Neural cell (in vitro differentiated cells): ENCODE data around the gene CD47. TPM values are rescaled to one million over a fixed set of nuclear protein-coding genes. Genes with fewer than 3 reads are reported as not detected.

ENCODE experiments used
- H2AFZ ChIP-seq: fragments of 200-600, 300-800 bp; sonication (generic), shearing (Covaris generic); 2 replicates; pipeline ENCODE4 v1.6.0; 2014; ENCODE audit warnings: low read depth, mild to moderate bottlenecking, antibody characterized with exemption, low read length, moderate library complexity
- H3F3A ChIP-seq: fragments of 200-600 bp; shearing (Covaris generic); 2 replicates; pipeline ENCODE4 v1.6.1; 2016; ENCODE audit warnings: mild to moderate bottlenecking, moderate library complexity, mixed read lengths, antibody characterized with exemption, low read length; ENCODE audit not compliant: insufficient read depth, poor library complexity, severe bottlenecking
- H3K27ac ChIP-seq: fragments of 200-600, 300-800 bp; sonication (generic), shearing (Covaris generic); 2 replicates; pipeline ENCODE4 v1.5.1; 2014; ENCODE audit warnings: mild to moderate bottlenecking, low read length, moderate library complexity
- H3K27me3 ChIP-seq: fragments of 300-800, 200-600 bp; sonication (generic), shearing (Covaris generic); 2 replicates; pipeline ENCODE4 v1.6.0; 2014; ENCODE audit warnings: mild to moderate bottlenecking, low read depth, low read length, moderate library complexity; ENCODE audit not compliant: insufficient read depth
- H3K36me3 ChIP-seq: fragments of 300-800, 200-600 bp; sonication (generic), shearing (Covaris generic); 2 replicates; pipeline ENCODE4 v1.5.1; 2014; ENCODE audit warnings: mild to moderate bottlenecking, antibody characterized with exemption, low read length, moderate library complexity; ENCODE audit not compliant: insufficient read depth
- H3K4me2 ChIP-seq: fragments of 300-800, 200-600 bp; sonication (generic), shearing (Covaris generic); 2 replicates; pipeline ENCODE4 v1.6.0; 2014; ENCODE audit warnings: mild to moderate bottlenecking, low read length
- H3K4me3 ChIP-seq: fragments of 300-800, 200-600 bp; sonication (generic), shearing (Covaris generic); 2 replicates; pipeline ENCODE4 v1.5.1; 2014; ENCODE audit warnings: mild to moderate bottlenecking, low read length, moderate library complexity
- H3K79me2 ChIP-seq: fragments of 200-600 bp; shearing (Covaris generic); replicated peaks from 2 replicates; pipeline ENCODE4 v1.6.0; 2014; ENCODE audit warnings: mild to moderate bottlenecking, low read length, moderate library complexity; ENCODE audit not compliant: insufficient read depth
- H3K9ac ChIP-seq: fragments of 300-800, 200-600 bp; sonication (generic), shearing (Covaris generic); 2 replicates; pipeline ENCODE4 v1.6.1; 2016; ENCODE audit warnings: mild to moderate bottlenecking, low read length, mixed read lengths
- H3K9me2 ChIP-seq: fragments of 200-600 bp; shearing (Covaris generic); 2 replicates; pipeline ENCODE4 v1.6.1; 2016; ENCODE audit warnings: mild to moderate bottlenecking, low read length, mixed read lengths; ENCODE audit not compliant: insufficient read depth
- H3K9me3 ChIP-seq: fragments of 200-600, 300-800 bp; sonication (generic), shearing (Covaris generic); 2 replicates; pipeline ENCODE4 v1.6.1; 2016; ENCODE audit warnings: mild to moderate bottlenecking, mixed run types, low read length, moderate library complexity, mixed read lengths
- H4K20me1 ChIP-seq: fragments of 200-600 bp; shearing (Covaris generic); 2 replicates; pipeline ENCODE4 v1.6.1; 2016; ENCODE audit warnings: mild to moderate bottlenecking, mixed run types; ENCODE audit not compliant: insufficient read depth
- EP300 ChIP-seq: fragments of 450-650 bp; conservative IDR thresholded peaks from 2 replicates; pipeline ENCODE4 v1.6.1; 2014; ENCODE audit warnings: antibody characterized with exemption, mild to moderate bottlenecking, moderate library complexity; ENCODE audit not compliant: poor library complexity, severe bottlenecking
- EZH2 ChIP-seq: fragments of 200-600, 300-800 bp; shearing (Covaris generic), sonication (generic); IDR thresholded peaks from 2 replicates; pipeline ENCODE4 v1.6.1; 2014; ENCODE audit warnings: antibody characterized with exemption, low read length, borderline replicate concordance, mild to moderate bottlenecking; ENCODE audit not compliant: insufficient read depth, poor library complexity, severe bottlenecking
- POLR2AphosphoS5 ChIP-seq: IDR thresholded peaks from 2 replicates; pipeline ENCODE4 v1.6.1; 2012
- RAD21 ChIP-seq: fragments of 450-650 bp; conservative IDR thresholded peaks from 2 replicates; pipeline ENCODE4 v1.6.1; 2014; ENCODE audit warnings: antibody characterized with exemption, mild to moderate bottlenecking, moderate library complexity
- REST ChIP-seq: IDR thresholded peaks from 2 replicates; pipeline ENCODE4 v1.6.1; 2012; ENCODE audit warnings: borderline replicate concordance
- TAF1 ChIP-seq: IDR thresholded peaks from 2 replicates; pipeline ENCODE4 v1.6.1; 2012; ENCODE audit warnings: low read depth
- polyA plus RNA-seq: library from polyadenylated mRNA; depleted of rRNA; stranded (reverse); fragments of >200 nt; gene quantifications from 2 replicates; pipeline ENCODE4 v1.2.3, GENCODE V29; 2014
- TF ChIP-seq, protein P1 (sequence below): fragments of 450-650 bp; IDR thresholded peaks from 2 replicates; pipeline ENCODE4 v1.5.1; 2014; ENCODE audit warnings: antibody characterized with exemption, mild to moderate bottlenecking, moderate library complexity; ENCODE audit not compliant: poor library complexity, severe bottlenecking

Gene CD47
- polyA plus RNA-seq, 1 donor from 2014 or later, result 128 TPM

DNA sequence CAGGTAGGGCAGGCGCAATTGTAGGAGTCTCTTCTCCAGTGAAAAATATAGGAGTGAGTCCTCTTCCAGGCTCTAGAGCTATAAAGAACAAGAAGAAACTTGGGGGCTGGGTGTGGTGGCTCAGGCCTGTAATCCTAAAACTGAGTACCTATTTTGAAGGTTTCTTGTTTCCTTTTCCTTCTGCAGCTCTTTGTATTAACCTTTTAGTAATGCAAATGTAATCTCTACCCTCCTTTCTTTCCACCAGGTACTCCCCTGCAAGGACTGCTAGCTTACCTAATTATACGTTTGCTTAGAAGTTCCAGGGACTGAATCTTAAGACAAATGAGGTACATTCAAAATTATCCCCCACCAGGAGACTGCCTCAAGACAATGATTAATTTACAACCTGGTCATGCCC is 75.9 kb downstream of the CD47 start:
- H3K4me3 ChIP-seq, result no peak overlapping the region
- H3F3A ChIP-seq, result no peaks in the 10 kb centered on the region
- no peaks in the 10 kb centered on the region for H3K36me3 ChIP-seq
- no peak overlapping the region for H3K9ac ChIP-seq
- H3K9me2 ChIP-seq, result no peaks in the 10 kb centered on the region
- no peaks in the 10 kb centered on the region for H3K79me2 ChIP-seq
- H3K27ac ChIP-seq, result no peak overlapping the region
- no peak overlapping the region for H2AFZ ChIP-seq
- no peaks in the 10 kb centered on the region for H3K27me3 ChIP-seq
- no peak for TF ChIP-seq EZH2
- TF ChIP-seq REST, result no peak
- TF ChIP-seq, protein P1, sequence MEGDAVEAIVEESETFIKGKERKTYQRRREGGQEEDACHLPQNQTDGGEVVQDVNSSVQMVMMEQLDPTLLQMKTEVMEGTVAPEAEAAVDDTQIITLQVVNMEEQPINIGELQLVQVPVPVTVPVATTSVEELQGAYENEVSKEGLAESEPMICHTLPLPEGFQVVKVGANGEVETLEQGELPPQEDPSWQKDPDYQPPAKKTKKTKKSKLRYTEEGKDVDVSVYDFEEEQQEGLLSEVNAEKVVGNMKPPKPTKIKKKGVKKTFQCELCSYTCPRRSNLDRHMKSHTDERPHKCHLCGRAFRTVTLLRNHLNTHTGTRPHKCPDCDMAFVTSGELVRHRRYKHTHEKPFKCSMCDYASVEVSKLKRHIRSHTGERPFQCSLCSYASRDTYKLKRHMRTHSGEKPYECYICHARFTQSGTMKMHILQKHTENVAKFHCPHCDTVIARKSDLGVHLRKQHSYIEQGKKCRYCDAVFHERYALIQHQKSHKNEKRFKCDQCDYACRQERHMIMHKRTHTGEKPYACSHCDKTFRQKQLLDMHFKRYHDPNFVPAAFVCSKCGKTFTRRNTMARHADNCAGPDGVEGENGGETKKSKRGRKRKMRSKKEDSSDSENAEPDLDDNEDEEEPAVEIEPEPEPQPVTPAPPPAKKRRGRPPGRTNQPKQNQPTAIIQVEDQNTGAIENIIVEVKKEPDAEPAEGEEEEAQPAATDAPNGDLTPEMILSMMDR, result no peak
- no peak for TF ChIP-seq RAD21
- H3K9me3 ChIP-seq, result no peaks in the 10 kb centered on the region
- no peaks in the 10 kb centered on the region for H4K20me1 ChIP-seq
- no peak overlapping the region for H3K4me2 ChIP-seq

DNA sequence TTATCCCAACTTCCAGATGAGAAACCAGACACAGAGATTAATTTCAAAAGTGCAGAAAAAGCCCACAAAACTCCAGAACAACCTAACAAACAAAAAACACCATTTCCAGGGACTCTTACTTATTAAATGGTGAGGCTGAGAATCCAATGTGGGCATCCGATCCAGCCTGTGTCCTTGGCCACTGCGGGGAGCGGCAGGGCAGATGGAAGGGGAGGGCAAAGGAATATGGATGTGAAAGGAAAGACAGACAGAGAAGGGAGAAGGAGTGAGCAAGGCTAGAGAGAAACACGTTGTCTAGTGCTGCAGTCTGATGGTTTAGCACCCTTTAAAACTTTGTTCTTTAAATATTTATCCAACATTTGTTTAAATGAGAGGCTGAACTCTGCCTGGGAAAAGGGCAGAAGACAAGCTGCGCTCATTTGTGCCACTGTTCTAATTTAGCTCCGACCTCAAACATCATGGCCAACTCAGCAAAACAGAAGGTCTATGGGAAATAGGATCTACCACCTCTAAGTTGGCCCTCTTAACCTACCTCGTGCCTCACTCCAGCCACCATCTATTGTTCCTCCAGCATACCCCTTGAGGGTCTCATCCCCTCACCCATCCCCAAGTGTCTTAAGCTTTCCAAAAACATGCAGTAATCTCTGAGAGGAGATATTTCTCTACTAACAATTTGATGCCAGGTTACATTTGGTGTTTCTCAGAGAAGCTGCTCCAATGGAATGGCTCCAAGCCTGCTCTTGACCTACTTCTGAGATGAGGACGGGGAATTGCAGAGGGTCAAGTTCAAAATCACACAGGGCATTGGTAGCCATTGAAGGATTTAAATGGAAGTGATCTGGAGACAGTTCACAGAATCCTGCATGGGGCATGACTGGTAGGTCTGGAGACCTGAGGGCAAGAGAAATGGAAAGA is 77.4 kb downstream of the CD47 start:
- no peaks in the 10 kb centered on the region for H3K9me2 ChIP-seq
- no peak overlapping the region for H2AFZ ChIP-seq
- H3K9me3 ChIP-seq, result no peaks in the 10 kb centered on the region
- H4K20me1 ChIP-seq, result no peaks in the 10 kb centered on the region
- no peaks in the 10 kb centered on the region for H3K79me2 ChIP-seq
- H3K9ac ChIP-seq, result no peak overlapping the region
- TF ChIP-seq EZH2 (no peak), POLR2AphosphoS5 (no peak), TAF1 (no peak), REST (no peak), EP300 (no peak)
- TF ChIP-seq, protein P1, result no peak
- H3K27ac ChIP-seq, result no peak overlapping the region
- no peaks in the 10 kb centered on the region for H3K27me3 ChIP-seq
- H3K36me3 ChIP-seq, result no peaks in the 10 kb centered on the region
- H3K4me2 ChIP-seq, result no peak overlapping the region
- no peak overlapping the region for H3K4me3 ChIP-seq
- H3F3A ChIP-seq, result no peaks in the 10 kb centered on the region
